Omental fat pad (tissue), 4 donors: Measurements from ENCODE around the gene ASIC1. TPM values are rescaled to one million over a fixed set of nuclear protein-coding genes. Genes with fewer than 3 reads are reported as not detected.

ENCODE experiments used
- ATAC-seq: fragments of 150-250 bp; one replicate; pipeline ENCODE4 v1.9.1; 2016; ENCODE audit warnings: mild to moderate bottlenecking, moderate library complexity; ENCODE audit not compliant: low FRiP score
- DNase-seq: peaks from one replicate; pipeline ENCODE4 v3.0.0-alpha.2; 2019; ENCODE audit warnings: low spot score
- total RNA-seq, 4 donors: library from RNA; depleted of rRNA; stranded (reverse); fragments of >200 nt; gene quantifications; one replicate each; pipeline ENCODE4 v1.1.0, GENCODE V29; 2016
- TF ChIP-seq, protein P1 (sequence below), 3 donors: fragments of 450-650 bp; IDR thresholded peaks; one replicate each; pipeline ENCODE4 v1.5.1; 2016 to 2017; ENCODE audit warnings: antibody characterized with exemption in 3 of 3, mild to moderate bottlenecking in 3 of 3, moderate library complexity in 2 of 3

ASIC1 gene
- total RNA-seq, 4 donors from 2014 or later = 0.69 to 3.8 (median 1.4) TPM

DNA sequence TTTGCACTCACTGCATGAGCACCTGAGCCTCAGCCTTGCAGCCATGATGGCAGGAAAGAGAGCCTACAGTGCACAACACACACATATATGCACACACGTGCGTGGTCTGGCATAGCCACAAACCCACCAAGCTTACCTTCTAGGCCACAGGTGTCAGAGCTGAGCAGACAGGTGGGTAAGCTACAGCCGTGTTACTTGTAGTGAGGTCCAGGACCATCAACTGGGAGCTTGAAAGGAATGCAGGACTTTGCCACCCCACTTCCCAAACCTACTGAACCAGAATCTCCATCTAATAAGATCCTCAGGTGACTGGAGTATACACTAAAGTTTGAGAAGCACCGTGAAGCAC is 2.7 kb downstream of the ASIC1 start:
- DNase-seq (no peak), ATAC-seq (no peak)
- TF ChIP-seq, protein P1, sequence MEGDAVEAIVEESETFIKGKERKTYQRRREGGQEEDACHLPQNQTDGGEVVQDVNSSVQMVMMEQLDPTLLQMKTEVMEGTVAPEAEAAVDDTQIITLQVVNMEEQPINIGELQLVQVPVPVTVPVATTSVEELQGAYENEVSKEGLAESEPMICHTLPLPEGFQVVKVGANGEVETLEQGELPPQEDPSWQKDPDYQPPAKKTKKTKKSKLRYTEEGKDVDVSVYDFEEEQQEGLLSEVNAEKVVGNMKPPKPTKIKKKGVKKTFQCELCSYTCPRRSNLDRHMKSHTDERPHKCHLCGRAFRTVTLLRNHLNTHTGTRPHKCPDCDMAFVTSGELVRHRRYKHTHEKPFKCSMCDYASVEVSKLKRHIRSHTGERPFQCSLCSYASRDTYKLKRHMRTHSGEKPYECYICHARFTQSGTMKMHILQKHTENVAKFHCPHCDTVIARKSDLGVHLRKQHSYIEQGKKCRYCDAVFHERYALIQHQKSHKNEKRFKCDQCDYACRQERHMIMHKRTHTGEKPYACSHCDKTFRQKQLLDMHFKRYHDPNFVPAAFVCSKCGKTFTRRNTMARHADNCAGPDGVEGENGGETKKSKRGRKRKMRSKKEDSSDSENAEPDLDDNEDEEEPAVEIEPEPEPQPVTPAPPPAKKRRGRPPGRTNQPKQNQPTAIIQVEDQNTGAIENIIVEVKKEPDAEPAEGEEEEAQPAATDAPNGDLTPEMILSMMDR (IDR thresholded peaks at IDR 0.05) = no peak

DNA sequence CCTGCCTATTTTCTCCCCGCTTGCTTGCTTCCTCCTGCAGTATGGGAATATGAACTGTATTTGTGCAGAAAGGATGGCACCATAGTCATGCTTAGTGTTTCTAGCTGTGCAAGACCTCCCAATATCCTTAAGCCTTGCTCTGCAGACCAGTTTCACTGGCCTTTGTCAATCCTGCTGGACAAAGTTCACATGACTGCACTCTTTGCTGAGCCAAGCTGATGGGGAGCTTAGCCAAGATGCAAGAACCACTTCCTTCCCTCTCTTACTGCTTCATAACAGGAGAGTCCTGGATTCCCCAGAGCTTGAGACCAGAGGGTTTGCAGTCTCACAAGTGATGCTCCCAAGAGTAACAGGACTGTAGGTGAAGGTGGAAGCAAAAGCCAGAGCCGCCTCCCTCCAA is 3.8 kb downstream of the ASIC1 start:
- ATAC-seq = no peak
- DNase-seq = no peak
- TF ChIP-seq, protein P1 (IDR thresholded peaks at IDR 0.05) = no peak

DNA sequence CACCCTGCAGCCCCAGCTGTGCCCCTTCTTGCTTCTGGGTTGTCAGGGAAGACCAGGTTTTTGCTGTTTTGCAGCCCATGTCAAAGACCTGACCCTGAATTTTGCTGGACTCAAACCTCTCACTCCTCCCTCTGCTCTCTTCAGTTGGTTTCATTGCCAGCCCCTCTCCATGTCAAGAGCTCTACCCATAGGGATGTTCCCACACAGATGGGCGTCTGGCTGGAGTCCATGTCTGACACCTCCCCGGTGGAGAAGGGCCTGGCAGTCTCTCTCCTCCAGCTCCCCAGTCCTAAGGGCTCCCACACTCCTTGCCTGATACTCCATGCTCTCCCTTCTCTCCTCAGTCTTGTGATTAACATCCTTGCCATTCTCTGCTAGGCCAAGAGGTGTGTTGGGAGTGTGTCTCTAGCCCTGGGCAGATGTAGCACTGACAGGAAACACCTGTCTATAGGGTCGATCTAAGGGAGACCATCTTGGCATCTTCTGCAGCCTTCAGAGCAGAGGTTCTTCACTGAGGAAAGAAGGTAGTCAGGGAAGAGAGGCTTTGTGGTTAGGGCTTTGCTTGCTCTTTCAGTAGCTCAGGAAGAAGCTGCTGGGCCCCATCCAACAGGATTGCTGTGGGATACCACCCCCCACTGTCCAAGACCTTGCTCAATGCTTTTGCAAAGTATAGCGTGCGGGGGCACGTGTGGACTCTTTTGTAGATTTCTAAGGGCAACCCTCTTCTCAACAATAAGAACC is 4.7 kb downstream of the ASIC1 start:
- TF ChIP-seq, protein P1 (IDR thresholded peaks at IDR 0.05) = no peak
- DNase-seq (no peak), ATAC-seq (no peak)

DNA sequence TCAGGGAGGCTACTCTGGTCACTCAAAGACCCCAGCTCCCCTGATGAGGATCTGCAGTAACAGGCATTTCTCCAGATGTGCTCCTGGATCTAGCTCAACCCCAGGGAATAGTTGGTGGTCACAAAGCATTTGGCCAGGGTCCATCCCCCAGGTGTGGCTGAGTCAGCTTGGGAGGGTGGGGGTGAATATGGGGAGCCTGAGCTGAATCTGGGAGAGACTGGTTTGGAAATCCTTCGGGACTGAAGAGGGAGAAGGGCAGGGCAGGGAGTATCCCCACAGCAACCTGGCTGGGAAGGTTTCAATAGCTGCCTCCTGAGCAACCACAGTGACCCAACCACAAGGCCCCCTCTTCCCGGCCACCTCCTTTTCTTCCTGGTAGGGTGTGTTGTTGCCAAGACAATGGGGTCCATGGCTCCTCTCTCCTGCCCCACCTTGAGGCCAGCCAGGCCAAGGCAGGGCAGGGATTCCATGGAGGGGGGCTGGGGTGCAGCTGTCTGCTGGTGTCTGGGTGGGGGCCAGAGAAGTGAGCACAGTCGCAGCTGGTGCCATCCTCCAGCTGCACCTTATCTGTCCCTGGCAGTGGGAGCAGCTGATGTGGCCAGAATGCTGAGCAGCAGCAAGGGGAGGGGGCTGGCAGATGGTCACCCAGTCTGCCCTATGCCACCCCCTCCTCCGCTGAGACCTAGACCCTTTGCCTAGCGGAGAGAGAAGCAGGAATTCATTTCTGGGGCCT is 5.5 kb downstream of the ASIC1 start:
- ATAC-seq (no peak), DNase-seq (no peak)
- TF ChIP-seq, protein P1 (IDR thresholded peaks at IDR 0.05) = no peak

DNA sequence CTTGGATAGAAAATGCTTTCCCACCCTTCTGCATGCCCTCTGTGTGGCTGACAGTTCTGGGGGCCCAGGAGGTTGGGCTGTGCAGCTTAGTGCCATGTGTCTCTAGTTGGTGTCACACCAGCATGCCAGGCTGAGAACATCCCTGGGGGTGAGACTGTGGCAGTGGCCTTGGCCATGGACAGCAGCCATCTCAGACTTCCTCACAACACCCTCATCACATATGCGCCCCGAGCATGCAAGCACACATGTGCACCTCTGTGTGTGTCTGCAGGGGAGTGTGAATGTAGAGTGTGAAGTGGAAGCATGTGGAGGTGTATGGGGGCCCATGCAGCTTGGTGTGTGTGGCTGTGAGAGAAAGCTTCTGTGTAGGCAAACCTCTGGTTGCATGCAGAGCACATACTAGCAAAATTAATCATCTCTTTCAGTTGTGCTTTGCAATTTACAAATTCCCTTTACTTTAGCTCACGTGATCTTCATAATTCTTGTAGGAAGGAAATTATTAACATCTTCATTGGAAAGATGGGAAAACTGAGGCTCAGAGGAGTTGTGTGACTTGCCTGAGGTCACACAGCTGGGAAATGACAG is 8.4 kb downstream of the ASIC1 start:
- ATAC-seq = no peak
- TF ChIP-seq, protein P1 (IDR thresholded peaks at IDR 0.05) = no peak
- no peak for DNase-seq

DNA sequence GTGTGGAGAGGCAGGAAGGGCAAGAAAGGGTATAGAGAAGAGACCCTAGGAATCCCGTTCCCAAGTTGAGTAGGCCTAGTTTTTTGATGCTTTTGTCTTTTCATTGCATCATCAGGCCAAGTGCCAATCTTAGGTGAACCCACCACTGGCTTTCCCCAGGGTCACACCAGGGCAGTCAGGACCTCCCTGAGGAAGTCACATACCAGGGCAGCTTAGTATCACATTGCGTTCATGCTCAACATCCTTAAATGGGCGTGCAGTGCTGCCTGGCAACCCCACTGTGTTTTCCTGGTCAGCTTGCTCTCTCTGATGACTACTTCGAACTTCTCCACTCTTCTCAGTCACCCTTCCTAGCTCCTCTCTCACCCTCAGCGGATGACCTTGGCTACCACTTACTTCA is 9.0 kb downstream of the ASIC1 start:
- TF ChIP-seq, protein P1 (IDR thresholded peaks at IDR 0.05) = no peak
- ATAC-seq = no peak
- no peak for DNase-seq
